ENCODE results near the gene TRIO.
A peak's percentile ranks its signal among the peaks of the same experiment; 100 is the strongest.

The TRIO gene

DNA sequence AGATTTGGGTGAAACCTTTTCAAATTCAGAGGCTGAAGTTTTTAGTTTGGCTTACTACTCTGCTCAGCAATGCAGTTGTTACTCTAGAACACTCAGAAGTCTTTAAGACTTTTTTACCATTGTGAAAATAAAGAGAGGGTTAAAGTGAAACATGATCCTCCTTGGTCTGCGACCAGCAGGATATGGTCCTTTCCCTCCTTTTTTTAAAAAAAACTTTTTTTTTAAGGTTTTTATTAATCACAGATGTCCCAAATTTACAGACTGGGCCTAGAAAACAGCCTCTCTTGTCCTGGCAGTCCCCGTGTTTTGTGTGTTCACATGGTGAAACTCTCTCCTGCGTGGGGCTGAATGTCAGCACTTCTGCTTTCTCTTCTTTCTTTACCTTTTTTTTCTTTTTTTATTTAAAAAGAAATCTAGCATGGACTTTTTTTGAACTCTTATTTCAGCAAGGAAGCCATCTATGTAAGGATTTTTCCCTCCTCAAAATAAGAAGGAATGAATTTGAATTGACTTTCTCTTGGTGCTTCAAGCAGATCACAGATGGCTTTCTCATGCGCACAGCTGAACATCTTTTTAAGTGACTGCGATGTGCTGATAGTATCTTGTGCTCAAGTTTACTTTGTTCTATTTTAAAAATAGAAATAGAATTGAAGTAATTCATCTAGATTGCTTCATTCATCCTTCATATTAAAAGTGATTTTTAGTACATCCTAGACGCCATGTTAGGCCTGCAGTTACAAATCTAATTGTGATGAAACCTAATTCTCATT is 309.7 kb downstream of the TRIO start (continued):
- TF ChIP-seq, protein P1, sequence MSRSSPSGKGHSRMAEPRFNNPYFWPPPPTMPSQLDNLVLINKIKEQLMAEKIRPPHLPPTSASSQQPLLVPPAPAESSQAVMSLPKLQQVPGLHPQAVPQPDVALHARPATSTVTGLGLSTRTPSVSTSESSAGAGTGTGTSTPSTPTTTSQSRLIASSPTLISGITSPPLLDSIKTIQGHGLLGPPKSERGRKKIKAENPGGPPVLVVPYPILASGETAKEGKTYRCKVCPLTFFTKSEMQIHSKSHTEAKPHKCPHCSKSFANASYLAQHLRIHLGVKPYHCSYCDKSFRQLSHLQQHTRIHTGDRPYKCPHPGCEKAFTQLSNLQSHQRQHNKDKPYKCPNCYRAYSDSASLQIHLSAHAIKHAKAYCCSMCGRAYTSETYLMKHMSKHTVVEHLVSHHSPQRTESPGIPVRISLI (tag by site-specific recombination; IDR thresholded peaks at IDR 0.05): peak; percentile 58; the same call in 1 of the 2 replicates
- TF ChIP-seq SCRT2 (tag by site-specific recombination; IDR thresholded peaks at IDR 0.05) (no peak), ZBTB20 (tag by site-specific recombination; IDR thresholded peaks at IDR 0.05) (no peak), ZNF624 (tag by site-specific recombination; IDR thresholded peaks at IDR 0.05) (no peak), ZFP69B (tag by site-specific recombination; IDR thresholded peaks at IDR 0.05) (no peak), OSR2 (tag by site-specific recombination; IDR thresholded peaks at IDR 0.05) (no peak), ZFP37 (tag by site-specific recombination; IDR thresholded peaks at IDR 0.05) (no peak), ZNF423 (tag by site-specific recombination; IDR thresholded peaks at IDR 0.05) (no peak), KLF7 (tag by site-specific recombination; IDR thresholded peaks at IDR 0.05; ENCODE audit: borderline replicate concordance) (no peak)
- TF ChIP-seq, protein P2, sequence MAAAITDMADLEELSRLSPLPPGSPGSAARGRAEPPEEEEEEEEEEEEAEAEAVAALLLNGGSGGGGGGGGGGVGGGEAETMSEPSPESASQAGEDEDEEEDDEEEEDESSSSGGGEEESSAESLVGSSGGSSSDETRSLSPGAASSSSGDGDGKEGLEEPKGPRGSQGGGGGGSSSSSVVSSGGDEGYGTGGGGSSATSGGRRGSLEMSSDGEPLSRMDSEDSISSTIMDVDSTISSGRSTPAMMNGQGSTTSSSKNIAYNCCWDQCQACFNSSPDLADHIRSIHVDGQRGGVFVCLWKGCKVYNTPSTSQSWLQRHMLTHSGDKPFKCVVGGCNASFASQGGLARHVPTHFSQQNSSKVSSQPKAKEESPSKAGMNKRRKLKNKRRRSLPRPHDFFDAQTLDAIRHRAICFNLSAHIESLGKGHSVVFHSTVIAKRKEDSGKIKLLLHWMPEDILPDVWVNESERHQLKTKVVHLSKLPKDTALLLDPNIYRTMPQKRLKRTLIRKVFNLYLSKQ (tag by site-specific recombination; IDR thresholded peaks at IDR 0.05; ENCODE audit: borderline replicate concordance): no peak
- TF ChIP-seq, protein P3, sequence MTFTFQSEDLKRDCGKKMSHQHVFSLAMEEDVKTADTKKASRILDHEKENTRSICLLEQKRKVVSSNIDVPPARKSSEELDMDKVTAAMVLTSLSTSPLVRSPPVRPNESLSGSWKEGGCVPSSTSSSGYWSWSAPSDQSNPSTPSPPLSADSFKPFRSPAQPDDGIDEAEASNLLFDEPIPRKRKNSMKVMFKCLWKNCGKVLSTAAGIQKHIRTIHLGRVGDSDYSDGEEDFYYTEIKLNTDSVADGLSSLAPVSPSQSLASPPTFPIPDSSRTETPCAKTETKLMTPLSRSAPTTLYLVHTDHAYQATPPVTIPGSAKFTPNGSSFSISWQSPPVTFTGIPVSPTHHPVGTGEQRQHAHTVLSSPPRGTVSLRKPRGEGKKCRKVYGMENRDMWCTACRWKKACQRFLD (tag by site-specific recombination; IDR thresholded peaks at IDR 0.05): no peak

DNA sequence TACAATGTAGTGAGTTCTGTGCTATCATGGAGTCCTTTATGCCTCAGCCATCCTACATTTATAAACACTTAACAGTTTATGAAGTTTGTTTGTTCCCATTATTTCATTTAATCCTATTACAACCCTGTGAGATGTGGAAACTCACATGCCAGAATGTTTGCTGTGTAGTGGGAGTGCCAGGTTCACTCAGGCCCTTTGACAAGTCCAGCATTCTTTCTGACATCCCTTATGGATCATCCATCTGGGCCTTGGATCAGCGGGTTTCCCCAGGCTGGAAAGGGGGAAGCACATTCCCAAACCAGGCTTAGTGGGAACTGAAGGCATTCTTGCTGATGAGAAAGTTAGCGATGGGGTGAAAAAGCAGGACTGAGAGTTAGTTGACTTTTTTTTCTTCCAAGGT is 310.3 kb downstream of the TRIO start:
- H3K36me3 ChIP-seq (ENCODE audit: control insufficient read depth in 2 of 2, insufficient read depth in 1 of 2, low read length in 2 of 2): peaks cover 0 to 19% of the 10 kb centered on the region in 2 experiments; a peak in 1 of 3 replicates
- TF ChIP-seq ZNF146 (tag by site-specific recombination; IDR thresholded peaks at IDR 0.05) (no peak), ZNF354C (tag by site-specific recombination; IDR thresholded peaks at IDR 0.05; ENCODE audit: borderline replicate concordance, low read depth) (no peak), ZNF335 (tag by site-specific recombination; conservative IDR thresholded peaks at IDR 0.05) (no peak), KLF1 (tag by site-specific recombination; IDR thresholded peaks at IDR 0.05) (no peak), ZFP69B (tag by site-specific recombination; IDR thresholded peaks at IDR 0.05) (no peak), YY2 (tag by site-specific recombination; IDR thresholded peaks at IDR 0.05) (no peak), ZNF76 (tag by site-specific recombination; IDR thresholded peaks at IDR 0.05; ENCODE audit: borderline replicate concordance, low read depth) (no peak), ZNF654 (tag by site-specific recombination; IDR thresholded peaks at IDR 0.05; ENCODE audit: low read depth) (no peak), ZNF10 (tag by site-specific recombination; IDR thresholded peaks at IDR 0.05) (no peak)
- TF ChIP-seq, protein P4, sequence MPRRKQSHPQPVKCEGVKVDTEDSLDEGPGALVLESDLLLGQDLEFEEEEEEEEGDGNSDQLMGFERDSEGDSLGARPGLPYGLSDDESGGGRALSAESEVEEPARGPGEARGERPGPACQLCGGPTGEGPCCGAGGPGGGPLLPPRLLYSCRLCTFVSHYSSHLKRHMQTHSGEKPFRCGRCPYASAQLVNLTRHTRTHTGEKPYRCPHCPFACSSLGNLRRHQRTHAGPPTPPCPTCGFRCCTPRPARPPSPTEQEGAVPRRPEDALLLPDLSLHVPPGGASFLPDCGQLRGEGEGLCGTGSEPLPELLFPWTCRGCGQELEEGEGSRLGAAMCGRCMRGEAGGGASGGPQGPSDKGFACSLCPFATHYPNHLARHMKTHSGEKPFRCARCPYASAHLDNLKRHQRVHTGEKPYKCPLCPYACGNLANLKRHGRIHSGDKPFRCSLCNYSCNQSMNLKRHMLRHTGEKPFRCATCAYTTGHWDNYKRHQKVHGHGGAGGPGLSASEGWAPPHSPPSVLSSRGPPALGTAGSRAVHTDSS (tag by site-specific recombination; IDR thresholded peaks at IDR 0.05): no peak
- TF ChIP-seq, protein P5, sequence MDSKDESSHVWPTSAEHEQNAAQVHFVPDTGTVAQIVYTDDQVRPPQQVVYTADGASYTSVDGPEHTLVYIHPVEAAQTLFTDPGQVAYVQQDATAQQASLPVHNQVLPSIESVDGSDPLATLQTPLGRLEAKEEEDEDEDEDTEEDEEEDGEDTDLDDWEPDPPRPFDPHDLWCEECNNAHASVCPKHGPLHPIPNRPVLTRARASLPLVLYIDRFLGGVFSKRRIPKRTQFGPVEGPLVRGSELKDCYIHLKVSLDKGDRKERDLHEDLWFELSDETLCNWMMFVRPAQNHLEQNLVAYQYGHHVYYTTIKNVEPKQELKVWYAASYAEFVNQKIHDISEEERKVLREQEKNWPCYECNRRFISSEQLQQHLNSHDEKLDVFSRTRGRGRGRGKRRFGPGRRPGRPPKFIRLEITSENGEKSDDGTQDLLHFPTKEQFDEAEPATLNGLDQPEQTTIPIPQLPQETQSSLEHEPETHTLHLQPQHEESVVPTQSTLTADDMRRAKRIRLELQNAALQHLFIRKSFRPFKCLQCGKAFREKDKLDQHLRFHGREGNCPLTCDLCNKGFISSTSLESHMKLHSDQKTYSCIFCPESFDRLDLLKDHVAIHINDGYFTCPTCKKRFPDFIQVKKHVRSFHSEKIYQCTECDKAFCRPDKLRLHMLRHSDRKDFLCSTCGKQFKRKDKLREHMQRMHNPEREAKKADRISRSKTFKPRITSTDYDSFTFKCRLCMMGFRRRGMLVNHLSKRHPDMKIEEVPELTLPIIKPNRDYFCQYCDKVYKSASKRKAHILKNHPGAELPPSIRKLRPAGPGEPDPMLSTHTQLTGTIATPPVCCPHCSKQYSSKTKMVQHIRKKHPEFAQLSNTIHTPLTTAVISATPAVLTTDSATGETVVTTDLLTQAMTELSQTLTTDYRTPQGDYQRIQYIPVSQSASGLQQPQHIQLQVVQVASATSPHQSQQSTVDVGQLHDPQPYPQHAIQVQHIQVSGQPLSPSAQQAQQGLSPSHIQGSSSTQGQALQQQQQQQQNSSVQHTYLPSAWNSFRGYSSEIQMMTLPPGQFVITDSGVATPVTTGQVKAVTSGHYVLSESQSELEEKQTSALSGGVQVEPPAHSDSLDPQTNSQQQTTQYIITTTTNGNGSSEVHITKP (tag by site-specific recombination; IDR thresholded peaks at IDR 0.05): no peak
- TF ChIP-seq, protein P6, sequence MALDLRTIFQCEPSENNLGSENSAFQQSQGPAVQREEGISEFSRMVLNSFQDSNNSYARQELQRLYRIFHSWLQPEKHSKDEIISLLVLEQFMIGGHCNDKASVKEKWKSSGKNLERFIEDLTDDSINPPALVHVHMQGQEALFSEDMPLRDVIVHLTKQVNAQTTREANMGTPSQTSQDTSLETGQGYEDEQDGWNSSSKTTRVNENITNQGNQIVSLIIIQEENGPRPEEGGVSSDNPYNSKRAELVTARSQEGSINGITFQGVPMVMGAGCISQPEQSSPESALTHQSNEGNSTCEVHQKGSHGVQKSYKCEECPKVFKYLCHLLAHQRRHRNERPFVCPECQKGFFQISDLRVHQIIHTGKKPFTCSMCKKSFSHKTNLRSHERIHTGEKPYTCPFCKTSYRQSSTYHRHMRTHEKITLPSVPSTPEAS (tag by site-specific recombination; IDR thresholded peaks at IDR 0.05): no peak
- TF ChIP-seq, protein P7, sequence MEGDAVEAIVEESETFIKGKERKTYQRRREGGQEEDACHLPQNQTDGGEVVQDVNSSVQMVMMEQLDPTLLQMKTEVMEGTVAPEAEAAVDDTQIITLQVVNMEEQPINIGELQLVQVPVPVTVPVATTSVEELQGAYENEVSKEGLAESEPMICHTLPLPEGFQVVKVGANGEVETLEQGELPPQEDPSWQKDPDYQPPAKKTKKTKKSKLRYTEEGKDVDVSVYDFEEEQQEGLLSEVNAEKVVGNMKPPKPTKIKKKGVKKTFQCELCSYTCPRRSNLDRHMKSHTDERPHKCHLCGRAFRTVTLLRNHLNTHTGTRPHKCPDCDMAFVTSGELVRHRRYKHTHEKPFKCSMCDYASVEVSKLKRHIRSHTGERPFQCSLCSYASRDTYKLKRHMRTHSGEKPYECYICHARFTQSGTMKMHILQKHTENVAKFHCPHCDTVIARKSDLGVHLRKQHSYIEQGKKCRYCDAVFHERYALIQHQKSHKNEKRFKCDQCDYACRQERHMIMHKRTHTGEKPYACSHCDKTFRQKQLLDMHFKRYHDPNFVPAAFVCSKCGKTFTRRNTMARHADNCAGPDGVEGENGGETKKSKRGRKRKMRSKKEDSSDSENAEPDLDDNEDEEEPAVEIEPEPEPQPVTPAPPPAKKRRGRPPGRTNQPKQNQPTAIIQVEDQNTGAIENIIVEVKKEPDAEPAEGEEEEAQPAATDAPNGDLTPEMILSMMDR (tag by site-specific recombination; IDR thresholded peaks at IDR 0.05): no peak

More for the DNA sequence above, 310.3 kb downstream of the TRIO start:
- Histone ChIP-seq H3K4me3 (ENCODE audit: low read depth, low read length) (no peak overlapping the region), H3K9me3 (ENCODE audit: control insufficient read depth, insufficient read depth, low read depth, low read length) (no peaks in the 10 kb centered on the region), H3K4me1 (ENCODE audit: control insufficient read depth, insufficient read depth, low read length) (peaks cover 23% of the 10 kb centered on the region), H3K27ac (ENCODE audit: extremely low read depth, low read depth, low read length) (no peak overlapping the region)
- POLR2A ChIA-PET: no interaction called here
- CTCF ChIA-PET: no interaction called here
